GM10847 (cell line): ENCODE results near the gene ALDH3A1.

ENCODE experiments used
- POLR2A ChIP-seq: IDR thresholded peaks from 2 replicates; pipeline ENCODE4 v1.6.1; 2011; ENCODE audit not compliant: insufficient read length; ENCODE audit errors: extremely low read depth

The ALDH3A1 gene

GRCh38 chr17:19705771-19706770, 42.0 kb downstream of the ALDH3A1 start:
- TF ChIP-seq POLR2A: no peak

- no peak for TF ChIP-seq POLR2A
Measured at GRCh38 chr17:19705201-19705600, 42.9 kb downstream of the ALDH3A1 start.

- TF ChIP-seq POLR2A: no peak
Measured at GRCh38 chr17:19703828-19704613, 44.1 kb downstream of the ALDH3A1 start.

- TF ChIP-seq POLR2A: no peak
Measured at GRCh38 chr17:19703106-19703827, 44.8 kb downstream of the ALDH3A1 start.

- TF ChIP-seq POLR2A: no peak
Measured at GRCh38 chr17:19702217-19702641, 45.9 kb downstream of the ALDH3A1 start.
